Globus pallidus (tissue), 1 donor: ENCODE results near the gene CCDC171.
"Not testable (repeated sequence)": the region's sequence is repeated elsewhere in the genome, so short reads cannot be mapped to it uniquely, and the experiment has no call there.

ENCODE experiments used
- DNase-seq: peaks from one replicate; pipeline ENCODE4 v3.0.0-alpha.2; 2015; ENCODE audit warnings: low spot score

Gene CCDC171

GRCh38 chr9:15570769-15571168 lies 17.9 kb downstream of the CCDC171 start:
- no peak for DNase-seq

GRCh38 chr9:15572200-15572770 lies 19.4 kb downstream of the CCDC171 start:
- no peak for DNase-seq

DNA sequence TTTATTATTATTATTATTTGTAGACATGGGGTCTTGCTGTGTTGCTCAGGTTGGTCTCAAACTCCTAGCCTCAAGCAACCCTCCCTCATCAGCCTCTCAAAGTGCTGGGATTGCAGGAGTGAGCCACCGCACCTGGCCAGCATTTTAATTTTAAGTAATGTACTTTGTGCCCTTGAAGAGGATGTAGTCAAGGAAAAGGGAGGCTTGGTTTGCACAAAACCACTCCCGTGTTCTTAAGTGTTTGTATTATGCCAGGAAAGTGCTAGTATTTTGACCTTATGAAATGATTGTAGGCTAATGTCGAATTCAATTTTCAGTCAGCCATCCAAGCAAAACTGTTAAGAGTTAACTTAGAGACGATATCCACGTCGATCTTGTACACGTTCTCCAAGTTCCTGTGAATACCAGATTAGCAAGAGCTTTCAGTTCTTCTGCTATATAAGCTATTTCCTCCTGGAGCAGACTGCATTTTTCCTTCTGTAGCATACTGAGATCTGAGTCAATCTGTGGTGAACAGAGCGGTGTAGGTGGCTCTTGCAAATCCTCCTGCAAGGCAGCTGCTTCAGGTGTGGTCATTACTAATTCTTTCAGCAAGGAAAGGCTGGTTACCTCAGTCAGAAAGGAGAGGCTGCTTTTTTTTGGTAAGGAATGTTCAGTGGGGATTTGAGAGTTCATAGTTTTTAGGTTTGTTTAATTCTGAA lies 23.7 kb downstream of the CCDC171 start:
- DNase-seq: no peak

GRCh38 chr9:15578714-15579113 lies 25.9 kb downstream of the CCDC171 start:
- no peak for DNase-seq

- no peak for DNase-seq
These were observed 31.5 kb downstream of the CCDC171 start for GRCh38 chr9:15584379-15584778.

- no peak for DNase-seq
These were observed 39.5 kb downstream of the CCDC171 start for GRCh38 chr9:15592317-15592716.

GRCh38 chr9:15592940-15593339 lies 40.1 kb downstream of the CCDC171 start:
- DNase-seq: not testable (repeated sequence)

GRCh38 chr9:15600666-15601330 lies 48.0 kb downstream of the CCDC171 start:
- DNase-seq: not testable (repeated sequence)

DNA sequence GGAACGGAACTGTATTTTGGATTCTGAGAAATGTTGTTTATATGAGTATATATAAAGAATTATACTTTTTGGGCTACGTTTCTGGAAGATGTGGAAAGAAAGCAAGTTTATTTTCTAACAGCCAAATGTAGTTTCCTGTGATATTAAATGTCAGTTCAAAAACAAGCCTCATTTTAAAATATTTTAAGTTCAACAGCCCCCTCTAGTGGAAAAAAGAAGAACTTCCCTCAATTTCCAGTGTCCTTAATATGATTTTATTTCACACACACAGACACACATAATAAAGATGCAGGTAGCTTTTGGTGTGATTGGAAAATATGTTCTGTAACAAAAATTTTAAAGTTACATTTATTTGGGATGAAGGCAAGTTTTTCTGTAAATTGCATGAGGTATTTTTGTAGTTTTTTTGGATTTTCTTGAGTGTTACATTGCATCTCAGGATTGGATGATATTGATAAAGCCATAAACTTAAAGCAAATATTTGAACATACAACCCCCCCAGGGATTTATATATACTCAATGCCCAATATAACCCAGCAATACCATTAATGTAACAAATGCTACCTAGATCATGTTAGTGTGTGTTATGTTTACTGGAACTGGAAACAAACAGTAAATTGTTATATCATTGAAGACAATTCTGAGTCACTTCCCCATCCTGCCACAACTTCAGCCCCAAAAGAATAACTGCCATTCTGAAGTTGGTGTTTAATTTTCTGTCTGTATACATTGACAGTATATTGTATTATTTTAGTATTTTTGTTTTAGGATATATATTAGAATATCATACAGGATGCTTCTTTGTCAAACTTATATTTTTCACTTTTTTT lies 54.0 kb downstream of the CCDC171 start:
- peak; percentile 55 for DNase-seq

GRCh38 chr9:15612962-15613361 lies 60.1 kb downstream of the CCDC171 start:
- no peak for DNase-seq

DNA sequence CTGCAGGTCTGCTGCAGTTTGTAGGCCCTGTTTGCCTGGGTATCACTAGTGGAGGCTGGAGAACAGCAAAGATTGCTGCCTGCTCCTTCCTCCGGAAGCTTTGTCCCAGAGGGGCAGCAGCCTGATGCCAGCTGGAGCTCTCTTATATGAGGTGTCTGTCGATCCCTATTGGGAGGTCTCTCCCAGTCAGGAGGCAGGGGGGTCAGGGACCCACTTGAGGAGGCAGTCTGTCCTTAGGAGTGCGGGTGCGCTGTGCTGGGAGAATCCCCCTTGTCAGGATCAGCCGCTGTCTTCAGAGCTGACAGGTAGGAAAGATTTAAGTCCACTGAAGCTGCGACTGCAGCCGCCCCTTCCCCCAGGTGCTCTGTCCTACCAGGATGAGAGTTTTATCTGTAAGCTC lies 64.9 kb downstream of the CCDC171 start:
- DNase-seq: no peak

GRCh38 chr9:15618540-15619331 lies 65.9 kb downstream of the CCDC171 start:
- DNase-seq: no peak

- no peak for DNase-seq
These were observed 69.6 kb downstream of the CCDC171 start for GRCh38 chr9:15622318-15622971.

DNA sequence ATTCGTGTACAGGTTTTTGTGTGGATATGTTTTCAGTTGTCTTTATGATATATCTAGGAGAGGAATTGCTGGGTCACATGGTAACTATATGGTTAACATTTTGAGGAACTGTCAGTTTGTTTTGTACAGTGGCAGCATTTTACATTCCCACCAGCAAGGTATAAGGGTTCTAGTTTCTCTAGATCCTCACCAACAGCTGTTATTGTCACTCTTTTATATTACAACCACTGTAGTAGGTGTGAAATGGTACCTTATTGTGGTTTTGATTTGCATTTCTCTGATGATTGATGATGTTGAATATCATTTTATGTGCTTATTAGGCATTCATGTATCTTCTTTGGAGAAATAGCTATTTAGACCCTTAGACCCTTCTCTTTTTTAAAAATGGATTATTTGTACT lies 82.9 kb downstream of the CCDC171 start:
- no peak for DNase-seq

- no peak for DNase-seq
These were observed 87.3 kb downstream of the CCDC171 start for GRCh38 chr9:15640121-15640520.

- DNase-seq: no peak
These were observed 88.4 kb downstream of the CCDC171 start for GRCh38 chr9:15641291-15641690.

GRCh38 chr9:15642369-15642962 lies 89.6 kb downstream of the CCDC171 start:
- DNase-seq: peak; percentile 16

DNA sequence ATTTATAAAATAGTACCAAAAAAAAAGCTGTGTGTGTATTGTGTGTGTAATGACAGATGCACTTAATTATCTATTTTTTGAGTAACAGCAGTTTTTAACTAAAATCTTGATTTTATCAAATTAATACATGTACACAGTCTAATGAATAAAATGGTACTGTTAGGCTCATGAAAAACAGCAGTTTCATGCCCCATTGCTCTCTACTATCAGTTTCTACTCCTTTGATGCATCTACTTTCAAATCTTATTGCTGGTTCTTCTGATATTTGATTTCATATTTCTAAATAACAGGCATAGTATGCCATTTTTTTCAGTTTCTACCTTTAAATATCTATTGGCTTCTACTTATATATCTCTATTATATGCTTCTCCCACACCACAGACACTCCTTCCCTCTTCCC lies 117.4 kb downstream of the CCDC171 start:
- DNase-seq: no peak

- DNase-seq: no peak
These were observed 118.1 kb downstream of the CCDC171 start for GRCh38 chr9:15670894-15671293.

DNA sequence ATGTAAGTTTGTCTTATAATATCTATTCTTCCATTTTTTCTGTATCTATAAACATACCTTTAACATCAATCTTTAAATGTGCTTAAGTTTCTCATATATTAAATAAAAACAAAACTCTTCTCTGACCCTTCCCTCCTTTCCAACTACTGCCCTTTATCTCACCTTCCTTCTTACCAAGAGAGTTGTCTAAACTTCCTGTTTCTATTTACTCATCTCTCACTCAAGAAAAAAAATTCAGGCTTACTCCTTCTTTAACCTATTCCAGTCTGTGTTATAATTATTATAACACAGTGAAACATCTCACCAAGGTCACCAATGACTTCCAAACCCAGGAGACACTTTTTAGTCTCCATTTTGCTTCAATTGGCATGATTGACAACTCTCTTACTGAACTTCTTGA lies 140.9 kb downstream of the CCDC171 start:
- DNase-seq: no peak

- no peak for DNase-seq
These were observed 144.1 kb downstream of the CCDC171 start for GRCh38 chr9:15696979-15697378.
